ENCODE results near the gene ATP5PD. TPM values are rescaled to one million over a fixed set of nuclear protein-coding genes. Genes with fewer than 3 reads are reported as not detected.
A peak's percentile ranks its signal among the peaks of the same experiment; 100 is the strongest.

Gene ATP5PD
- total and polyA plus RNA-seq, 2 donors, result 288 to 390 TPM

- Histone ChIP-seq H3K27ac (ENCODE audit: low read depth in 1 of 2, low read length in 1 of 2) (no peak overlapping the region), H3K36me3 (ENCODE audit: control insufficient read depth in 2 of 2, insufficient read depth in 2 of 2, low read length in 1 of 2) (no peaks in the 10 kb centered on the region), H3K4me1 (ENCODE audit: control insufficient read depth in 2 of 2, insufficient read depth in 2 of 2, low read length in 2 of 2) (peaks cover 5 to 33% of the 10 kb centered on the region in 2 donors), H3K27me3 (ENCODE audit: control insufficient read depth in 2 of 2, insufficient read depth in 1 of 2, low read length in 1 of 2) (peaks cover 0 to 12% of the 10 kb centered on the region in 2 donors), H3K9me3 (ENCODE audit: control insufficient read depth in 2 of 2, insufficient read depth in 1 of 2, low read length in 1 of 2) (peaks cover 0 to 8% of the 10 kb centered on the region in 2 donors), H3K4me3 (ENCODE audit: low read length in 2 of 2) (peak overlapping the region; percentile 53 to 67)
- no peak for DNase-seq (ENCODE audit: low read depth in 6 of 9, low spot score in 9 of 9)
- WGBS, result 90% methylated on average over 11 of the region's 11 CpGs
These were observed 42.0 kb upstream of the ATP5PD start for GRCh38 chr17:75088465-75089417.

- Histone ChIP-seq H3K27ac (ENCODE audit: low read depth in 1 of 2, low read length in 1 of 2) (peak within 1 kb of the TSS; percentile 37 to 38), H3K9me3 (ENCODE audit: control insufficient read depth in 2 of 2, insufficient read depth in 1 of 2, low read length in 1 of 2) (peaks cover 0 to 8% of the 10 kb centered on the region in 2 donors), H3K36me3 (ENCODE audit: control insufficient read depth in 2 of 2, insufficient read depth in 2 of 2, low read length in 1 of 2) (no peaks in the 10 kb centered on the region), H3K4me3 (ENCODE audit: low read length in 2 of 2) (peak within 1 kb of the TSS; percentile 53 to 67), H3K27me3 (ENCODE audit: control insufficient read depth in 2 of 2, insufficient read depth in 1 of 2, low read length in 1 of 2) (peaks cover 0 to 12% of the 10 kb centered on the region in 2 donors), H3K4me1 (ENCODE audit: control insufficient read depth in 2 of 2, insufficient read depth in 2 of 2, low read length in 2 of 2) (peaks cover 5 to 33% of the 10 kb centered on the region in 2 donors)
- 3% methylated on average over 69 of the region's 69 CpGs for WGBS
- peak in 4 of 9 donors; percentile 46 to 72 (median 48) for DNase-seq (ENCODE audit: low read depth in 6 of 9, low spot score in 9 of 9)
These were observed 41.0 kb upstream of the ATP5PD start, which contains the start of gene SLC16A5 for GRCh38 chr17:75087558-75088453. Gene SLC16A5, plus strand, starts transcription at chr17:75087954. Its CDS starts 5,683 bp downstream, at chr17:75093637.

- peaks cover 5 to 33% of the 10 kb centered on the region in 2 donors for H3K4me1 ChIP-seq (ENCODE audit: control insufficient read depth in 2 of 2, insufficient read depth in 2 of 2, low read length in 2 of 2)
- 76% methylated on average over 12 of the region's 12 CpGs for WGBS
These were observed 40.4 kb upstream of the ATP5PD start for GRCh38 chr17:75087182-75087557.

GRCh38 chr17:75086496-75087181 lies 39.9 kb upstream of the ATP5PD start:
- Histone ChIP-seq H3K27ac (ENCODE audit: low read depth in 1 of 2, low read length in 1 of 2) (no peak overlapping the region), H3K4me3 (ENCODE audit: low read length in 2 of 2) (no peak overlapping the region)
- WGBS, result 90% methylated on average over 15 of the region's 15 CpGs

More at GRCh38 chr17:75087182-75087557, 40.4 kb upstream of the ATP5PD start:
- peaks cover 0 to 12% of the 10 kb centered on the region in 2 donors for H3K27me3 ChIP-seq (ENCODE audit: control insufficient read depth in 2 of 2, insufficient read depth in 1 of 2, low read length in 1 of 2)
- DNase-seq (ENCODE audit: low read depth in 6 of 9, low spot score in 9 of 9), result no peak
- H3K4me3 ChIP-seq (ENCODE audit: low read length in 2 of 2), result peak overlapping the region; percentile 53 to 67
- H3K27ac ChIP-seq (ENCODE audit: low read depth in 1 of 2, low read length in 1 of 2), result peak overlapping the region; percentile 37 to 38
- peaks cover 0 to 8% of the 10 kb centered on the region in 2 donors for H3K9me3 ChIP-seq (ENCODE audit: control insufficient read depth in 2 of 2, insufficient read depth in 1 of 2, low read length in 1 of 2)
- no peaks in the 10 kb centered on the region for H3K36me3 ChIP-seq (ENCODE audit: control insufficient read depth in 2 of 2, insufficient read depth in 2 of 2, low read length in 1 of 2)

GRCh38 chr17:75084039-75084660 lies 37.4 kb upstream of the ATP5PD start:
- Histone ChIP-seq H3K4me3 (ENCODE audit: low read length in 2 of 2) (no peak overlapping the region), H3K36me3 (ENCODE audit: control insufficient read depth in 2 of 2, insufficient read depth in 2 of 2, low read length in 1 of 2) (no peaks in the 10 kb centered on the region), H3K27me3 (ENCODE audit: control insufficient read depth in 2 of 2, insufficient read depth in 1 of 2, low read length in 1 of 2) (peaks cover 0 to 12% of the 10 kb centered on the region in 2 donors), H3K9me3 (ENCODE audit: control insufficient read depth in 2 of 2, insufficient read depth in 1 of 2, low read length in 1 of 2) (peaks cover 0 to 8% of the 10 kb centered on the region in 2 donors), H3K27ac (ENCODE audit: low read depth in 1 of 2, low read length in 1 of 2) (no peak overlapping the region), H3K4me1 (ENCODE audit: control insufficient read depth in 2 of 2, insufficient read depth in 2 of 2, low read length in 2 of 2) (peaks cover 5 to 28% of the 10 kb centered on the region in 2 donors)
- WGBS, result 57% methylated on average over 14 of the region's 14 CpGs
- peak in 2 of 9 donors; percentile 27 to 69 for DNase-seq (ENCODE audit: low read depth in 6 of 9, low spot score in 9 of 9)

More at GRCh38 chr17:75086496-75087181, 39.9 kb upstream of the ATP5PD start:
- Histone ChIP-seq H3K36me3 (ENCODE audit: control insufficient read depth in 2 of 2, insufficient read depth in 2 of 2, low read length in 1 of 2) (no peaks in the 10 kb centered on the region), H3K4me1 (ENCODE audit: control insufficient read depth in 2 of 2, insufficient read depth in 2 of 2, low read length in 2 of 2) (peaks cover 5 to 33% of the 10 kb centered on the region in 2 donors), H3K27me3 (ENCODE audit: control insufficient read depth in 2 of 2, insufficient read depth in 1 of 2, low read length in 1 of 2) (peaks cover 0 to 12% of the 10 kb centered on the region in 2 donors), H3K9me3 (ENCODE audit: control insufficient read depth in 2 of 2, insufficient read depth in 1 of 2, low read length in 1 of 2) (peaks cover 0 to 8% of the 10 kb centered on the region in 2 donors)
- no peak for DNase-seq (ENCODE audit: low read depth in 6 of 9, low spot score in 9 of 9)

GRCh38 chr17:75082683-75083082 lies 35.9 kb upstream of the ATP5PD start:
- H3K36me3 ChIP-seq (ENCODE audit: control insufficient read depth in 2 of 2, insufficient read depth in 2 of 2, low read length in 1 of 2), result no peaks in the 10 kb centered on the region
- H3K9me3 ChIP-seq (ENCODE audit: control insufficient read depth in 2 of 2, insufficient read depth in 1 of 2, low read length in 1 of 2), result peaks cover 0 to 4% of the 10 kb centered on the region in 2 donors
- peaks cover 4 to 25% of the 10 kb centered on the region in 2 donors for H3K4me1 ChIP-seq (ENCODE audit: control insufficient read depth in 2 of 2, insufficient read depth in 2 of 2, low read length in 2 of 2)
- H3K27ac ChIP-seq (ENCODE audit: low read depth in 1 of 2, low read length in 1 of 2), result no peak overlapping the region
- no peak for DNase-seq (ENCODE audit: low read depth in 6 of 9, low spot score in 9 of 9)
- no peak overlapping the region for H3K4me3 ChIP-seq (ENCODE audit: low read length in 2 of 2)
- WGBS, result 96% methylated on average over 6 of the region's 6 CpGs
- peaks cover 0 to 16% of the 10 kb centered on the region in 2 donors for H3K27me3 ChIP-seq (ENCODE audit: control insufficient read depth in 2 of 2, insufficient read depth in 1 of 2, low read length in 1 of 2)

GRCh38 chr17:75081611-75082540 lies 35.1 kb upstream of the ATP5PD start:
- WGBS, result 96% methylated on average over 13 of the region's 13 CpGs
- Histone ChIP-seq H3K27ac (ENCODE audit: low read depth in 1 of 2, low read length in 1 of 2) (no peak overlapping the region), H3K27me3 (ENCODE audit: control insufficient read depth in 2 of 2, insufficient read depth in 1 of 2, low read length in 1 of 2) (peaks cover 0 to 22% of the 10 kb centered on the region in 2 donors), H3K36me3 (ENCODE audit: control insufficient read depth in 2 of 2, insufficient read depth in 2 of 2, low read length in 1 of 2) (no peaks in the 10 kb centered on the region), H3K9me3 (ENCODE audit: control insufficient read depth in 2 of 2, insufficient read depth in 1 of 2, low read length in 1 of 2) (peaks cover 0 to 4% of the 10 kb centered on the region in 2 donors), H3K4me3 (ENCODE audit: low read length in 2 of 2) (no peak overlapping the region), H3K4me1 (ENCODE audit: control insufficient read depth in 2 of 2, insufficient read depth in 2 of 2, low read length in 2 of 2) (peaks cover 5 to 23% of the 10 kb centered on the region in 2 donors)
- DNase-seq (ENCODE audit: low read depth in 6 of 9, low spot score in 9 of 9), result no peak

Measured in thymus (tissue), 11 donors.